Body of pancreas (tissue), 4 donors: ENCODE measurements around the gene LRRC56.

Source experiments
- CTCF ChIP-seq, 7 experiments: fragments of 450-650 bp in 4 of 7; fragments of 200-600 bp in 3 of 7; sonication (generic) in 3 of 7; IDR thresholded peaks; one replicate each; pipeline ENCODE4 v1.5.1; 2016 to 2019; ENCODE audit warnings: antibody characterized with exemption in 7 of 7
- POLR2A ChIP-seq, 3 donors: fragments of 450-650 bp; IDR thresholded peaks; one replicate each; pipeline ENCODE4 v1.6.1; 2016; ENCODE audit warnings: antibody characterized with exemption in 3 of 3, mild to moderate bottlenecking in 2 of 3

GRCh38 chr11:551596-551995 is 14.3 kb downstream of the LRRC56 start:
- TF ChIP-seq POLR2A (IDR thresholded peaks at IDR 0.05) (no peak), CTCF (IDR thresholded peaks at IDR 0.05) (no peak)
